Esophagus muscularis mucosa (tissue), 3 donors: ENCODE data around the gene CYS1.

Source experiments
- CTCF ChIP-seq, 3 experiments: fragments of 200-600 bp in 2 of 3; fragments of 450-650 bp in 1 of 3; sonication (generic) in 2 of 3; IDR thresholded peaks; one replicate each; pipeline ENCODE4 v1.5.1; 2017 to 2019; ENCODE audit warnings: antibody characterized with exemption in 3 of 3, mild to moderate bottlenecking in 2 of 3, moderate library complexity in 1 of 3
- POLR2A ChIP-seq: fragments of 450-650 bp; IDR thresholded peaks from one replicate; pipeline ENCODE4 v1.6.1; 2017; ENCODE audit warnings: antibody characterized with exemption, moderate library complexity, mild to moderate bottlenecking, low read depth

- TF ChIP-seq CTCF (IDR thresholded peaks at IDR 0.05) (no peak), POLR2A (no peak)
Measured at GRCh38 chr2:10032746-10033105, 47.5 kb downstream of the CYS1 start.
